Smooth muscle cell (in vitro differentiated cells): ENCODE data around the gene MINDY4B. TPM values are rescaled to one million over a fixed set of nuclear protein-coding genes. Genes with fewer than 3 reads are reported as not detected.

ENCODE experiments used
- DNase-seq: peaks from one replicate; lab custom pipeline; 2025; ENCODE audit not compliant: unreplicated experiment; lab: John Stamatoyannopoulos, UW
- H2AFZ ChIP-seq: fragments of 200-600 bp; sonication (generic); 2 replicates; pipeline ENCODE4 v1.6.0; 2016; ENCODE audit warnings: antibody characterized with exemption, low read depth, mild to moderate bottlenecking
- H3F3A ChIP-seq: fragments of 200-600 bp; sonication (generic); 2 replicates; pipeline ENCODE4 v1.6.0; 2017; ENCODE audit warnings: antibody characterized with exemption, low read depth
- H3K27ac ChIP-seq: fragments of 200-600 bp; sonication (generic); 2 replicates; pipeline ENCODE4 v1.5.1; 2016; ENCODE audit warnings: low read depth, mild to moderate bottlenecking
- H3K27me3 ChIP-seq: fragments of 200-600 bp; sonication (generic); 2 replicates; pipeline ENCODE4 v1.6.1; 2016; ENCODE audit warnings: low read depth, mild to moderate bottlenecking
- H3K36me3 ChIP-seq: fragments of 200-600 bp; sonication (generic); 2 replicates; pipeline ENCODE4 v1.5.1; 2016; ENCODE audit warnings: low read depth
- H3K4me1 ChIP-seq: fragments of 200-600 bp; sonication (generic); 2 replicates; pipeline ENCODE4 v1.5.1; 2016; ENCODE audit warnings: low read depth
- H3K4me2 ChIP-seq: fragments of 200-600 bp; sonication (generic); 2 replicates; pipeline ENCODE4 v1.6.0; 2016; ENCODE audit warnings: mild to moderate bottlenecking
- H3K4me3 ChIP-seq: fragments of 200-600 bp; sonication (generic); 2 replicates; pipeline ENCODE4 v1.5.1; 2016; ENCODE audit warnings: mild to moderate bottlenecking
- H3K79me2 ChIP-seq: fragments of 200-600 bp; sonication (generic); 2 replicates; pipeline ENCODE4 v1.6.0; 2016; ENCODE audit warnings: low read depth, mild to moderate bottlenecking
- H3K9ac ChIP-seq: fragments of 200-600 bp; sonication (generic); 2 replicates; pipeline ENCODE4 v1.6.0; 2016; ENCODE audit warnings: low read depth
- H3K9me3 ChIP-seq: fragments of 200-600 bp; sonication (generic); replicated peaks from 2 replicates; pipeline ENCODE4 v1.5.1; 2016; ENCODE audit warnings: low read depth
- H4K20me1 ChIP-seq: fragments of 200-600 bp; sonication (generic); 2 replicates; pipeline ENCODE4 v1.6.0; 2016; ENCODE audit warnings: low read depth
- CTCF ChIP-seq: fragments of 200-600 bp; sonication (generic); IDR thresholded peaks from 2 replicates; pipeline ENCODE4 v1.5.1; 2017; ENCODE audit warnings: borderline replicate concordance, mild to moderate bottlenecking, antibody characterized with exemption; ENCODE audit not compliant: insufficient read depth, poor library complexity, severe bottlenecking
- WGBS: methylation state at CpG from one replicate; pipeline ENCODE4 v1.1.7; 2016; ENCODE audit warnings: low lambda C conversion rate; 5-methylcytosine and 5-hydroxymethylcytosine counted together
- polyA plus RNA-seq: library from polyadenylated mRNA; unstranded; fragments of >200 nt; fragmentation: Nextera tagmentation; extraction: Ambion mirVana; gene quantifications from 2 replicates; pipeline ENCODE4 v1.2.1, GENCODE V29; 2016
- total RNA-seq: library from RNA; depleted of rRNA; stranded (reverse); fragments of >200 nt; gene quantifications from 2 replicates; pipeline ENCODE4 v1.2.3, GENCODE V29; 2014

Gene MINDY4B
- total and polyA plus RNA-seq, 2 experiments from 2014 or later = not detected

- no peak for DNase-seq
- Histone ChIP-seq H4K20me1 (no peaks in the 10 kb centered on the region), H3K4me3 (no peak overlapping the region), H3K4me2 (no peak overlapping the region), H3K4me1 (no peaks in the 10 kb centered on the region), H3K9ac (no peak overlapping the region), H3K36me3 (no peaks in the 10 kb centered on the region), H3K79me2 (no peaks in the 10 kb centered on the region), H3K9me3 (no peaks in the 10 kb centered on the region), H3K27me3 (peaks cover 5% of the 10 kb centered on the region), H2AFZ (no peak overlapping the region), H3K27ac (no peak overlapping the region), H3F3A (no peaks in the 10 kb centered on the region)
- no peak for TF ChIP-seq CTCF
- WGBS = 66% methylated on average over 2 of the region's 2 CpGs
Observed at GRCh38 chr3:150843241-150843640, 62.0 kb downstream of the MINDY4B start.

GRCh38 chr3:150840802-150841515 lies 64.3 kb downstream of the MINDY4B start:
- Histone ChIP-seq H3K9ac (no peak overlapping the region), H3K4me1 (no peaks in the 10 kb centered on the region), H3K79me2 (no peaks in the 10 kb centered on the region), H2AFZ (no peak overlapping the region), H3K9me3 (no peaks in the 10 kb centered on the region), H4K20me1 (no peaks in the 10 kb centered on the region), H3K4me2 (no peak overlapping the region), H3K36me3 (no peaks in the 10 kb centered on the region), H3F3A (no peaks in the 10 kb centered on the region), H3K27ac (no peak overlapping the region), H3K27me3 (peaks cover 5% of the 10 kb centered on the region), H3K4me3 (no peak overlapping the region)
- WGBS = 90% methylated on average over 4 of the region's 4 CpGs
- no peak for TF ChIP-seq CTCF
- DNase-seq = no peak

GRCh38 chr3:150830745-150831144 lies 74.5 kb downstream of the MINDY4B start:
- H3K79me2 ChIP-seq = no peaks in the 10 kb centered on the region
- no peak overlapping the region for H3K9ac ChIP-seq
- no peak overlapping the region for H3K4me3 ChIP-seq
- no peaks in the 10 kb centered on the region for H3K4me1 ChIP-seq
- H2AFZ ChIP-seq = no peak overlapping the region
- no peaks in the 10 kb centered on the region for H4K20me1 ChIP-seq
- H3K4me2 ChIP-seq = no peak overlapping the region
- no peaks in the 10 kb centered on the region for H3F3A ChIP-seq
- TF ChIP-seq CTCF = no peak
- no peak overlapping the region for H3K27ac ChIP-seq
- DNase-seq = no peak
- H3K27me3 ChIP-seq = no peaks in the 10 kb centered on the region
- H3K9me3 ChIP-seq = no peaks in the 10 kb centered on the region
- no peaks in the 10 kb centered on the region for H3K36me3 ChIP-seq
- WGBS = 91% methylated on average over 7 of the region's 7 CpGs
